Measurements from ENCODE around the gene MITF.

Gene MITF

GRCh38 chr3:69925506-69925905, 186.2 kb downstream of the MITF start:
- DNase-seq: no peak

GRCh38 chr3:69926385-69926784, 187.1 kb downstream of the MITF start:
- DNase-seq: no peak

DNA sequence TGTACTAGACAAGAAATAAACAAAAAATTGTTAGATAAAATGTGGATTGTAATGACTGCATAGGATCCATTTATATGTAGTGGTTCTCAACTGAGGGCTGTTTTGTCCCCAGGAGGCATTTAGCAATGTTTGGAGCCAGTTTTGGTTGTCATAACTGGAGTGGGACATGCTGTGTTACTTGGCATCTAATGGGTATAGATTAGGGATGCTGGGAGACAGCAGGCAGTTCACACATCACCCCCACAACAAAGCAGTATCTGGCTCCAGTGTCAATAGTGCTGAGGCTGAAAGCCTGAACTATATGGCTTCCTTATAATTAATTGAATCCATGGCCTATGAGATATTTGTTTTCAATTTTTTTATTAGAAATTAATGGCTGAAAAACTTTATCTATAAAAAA, 188.3 kb downstream of the MITF start:
- DNase-seq: no peak

DNA sequence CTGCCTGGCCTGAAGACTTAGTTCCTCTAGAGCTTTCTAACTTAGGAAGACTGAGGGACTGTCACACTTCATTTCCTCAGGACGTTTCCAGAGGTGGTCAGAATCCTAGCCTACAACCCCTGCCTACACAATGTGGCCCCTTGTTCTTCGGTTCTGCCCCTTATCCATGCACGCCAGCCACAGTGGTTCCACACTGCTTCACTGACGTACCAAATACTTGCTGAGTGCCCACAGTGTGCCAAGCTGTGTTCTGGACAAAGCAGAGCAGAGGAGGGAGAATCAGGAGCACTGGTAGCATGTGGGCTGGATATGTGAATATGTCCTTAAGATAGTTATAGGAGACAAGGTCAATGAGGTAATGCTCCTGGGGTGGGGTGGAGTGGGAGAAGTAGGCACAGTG, 189.8 kb downstream of the MITF start:
- no peak for DNase-seq

DNA sequence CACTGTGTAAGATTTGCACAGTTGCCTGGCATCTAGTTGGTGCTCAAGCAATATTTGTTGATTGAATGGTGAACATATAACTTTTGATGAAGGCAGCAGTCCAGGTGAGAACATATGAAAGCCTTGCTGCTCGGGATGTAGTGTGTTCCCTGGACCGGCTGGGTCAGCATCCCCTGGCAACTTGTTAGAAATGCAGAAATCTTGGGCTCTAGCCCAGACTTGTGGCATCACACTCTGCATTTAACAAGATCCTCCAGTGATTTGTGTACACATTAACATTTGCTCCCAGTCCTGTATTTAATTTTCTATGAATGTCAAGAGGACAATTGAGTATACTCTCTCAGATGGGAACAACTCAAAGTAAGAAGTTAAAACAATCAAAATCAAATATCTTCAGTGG, 191.3 kb downstream of the MITF start:
- DNase-seq: no peak

DNA sequence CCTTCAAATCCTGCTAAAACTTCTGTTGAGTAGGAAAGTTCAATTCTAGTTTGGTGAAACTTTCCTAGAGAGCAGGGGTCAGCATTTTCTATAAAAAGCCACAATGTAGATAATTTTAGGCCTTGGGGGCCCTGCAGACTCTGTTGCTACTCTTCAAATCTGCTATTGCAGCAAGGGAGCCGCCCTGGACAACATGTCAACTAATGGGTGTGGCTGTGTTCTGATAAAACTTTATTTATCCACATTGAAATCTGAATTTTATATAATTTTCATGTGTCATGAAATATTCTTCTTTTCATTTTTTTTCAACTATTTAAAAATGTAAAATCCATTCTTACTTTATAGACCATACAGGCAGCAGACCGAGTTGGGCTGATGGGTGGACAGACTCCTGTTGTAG, 192.8 kb downstream of the MITF start:
- no peak for DNase-seq

DNA sequence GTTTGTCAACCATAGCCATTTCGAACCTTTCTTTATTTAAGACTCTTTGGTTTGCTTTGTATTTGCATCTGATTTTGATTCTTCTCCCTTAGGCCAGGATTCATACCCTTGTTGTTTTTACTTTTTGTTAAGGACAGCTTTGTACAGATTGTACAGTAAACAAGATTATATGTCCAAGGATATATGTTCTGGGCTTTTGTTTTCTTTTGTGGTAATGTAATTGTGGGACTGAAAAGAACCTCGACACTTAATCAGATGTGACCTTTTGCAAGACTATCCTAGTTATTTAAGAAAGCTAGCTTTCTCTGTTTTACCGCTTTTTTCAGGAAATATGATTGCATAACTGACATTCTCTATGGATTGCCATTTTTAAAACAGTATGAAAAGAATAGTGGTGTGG, 193.2 kb downstream of the MITF start:
- DNase-seq: no peak

DNA sequence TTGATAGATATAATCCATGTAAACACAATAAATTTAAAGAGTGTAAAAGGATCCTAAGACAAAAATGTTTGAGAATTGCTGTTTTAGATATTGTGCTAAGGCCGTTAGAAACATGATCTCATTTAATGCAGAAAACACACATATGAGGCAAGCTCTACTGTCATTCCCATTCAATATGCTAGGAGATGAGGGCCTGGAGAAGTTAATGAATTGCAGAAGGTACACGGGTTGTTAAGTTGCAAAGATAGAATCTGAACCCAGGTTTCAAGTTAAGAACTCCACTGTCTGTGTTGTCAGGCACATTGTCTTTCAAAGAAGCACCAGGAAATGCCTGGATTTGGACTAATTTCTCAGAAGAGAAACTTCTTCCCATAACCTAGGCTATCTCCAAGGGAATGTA, 195.1 kb downstream of the MITF start:
- DNase-seq: no peak

- no peak for DNase-seq
Measured at GRCh38 chr3:69936266-69936665, 197.0 kb downstream of the MITF start.

GRCh38 chr3:69938061-69938460, 198.8 kb downstream of the MITF start:
- DNase-seq: no peak

- no peak for DNase-seq
Measured at GRCh38 chr3:69938931-69939330, 199.7 kb downstream of the MITF start.

GRCh38 chr3:69941037-69941436, 201.8 kb downstream of the MITF start:
- no peak for DNase-seq

DNA sequence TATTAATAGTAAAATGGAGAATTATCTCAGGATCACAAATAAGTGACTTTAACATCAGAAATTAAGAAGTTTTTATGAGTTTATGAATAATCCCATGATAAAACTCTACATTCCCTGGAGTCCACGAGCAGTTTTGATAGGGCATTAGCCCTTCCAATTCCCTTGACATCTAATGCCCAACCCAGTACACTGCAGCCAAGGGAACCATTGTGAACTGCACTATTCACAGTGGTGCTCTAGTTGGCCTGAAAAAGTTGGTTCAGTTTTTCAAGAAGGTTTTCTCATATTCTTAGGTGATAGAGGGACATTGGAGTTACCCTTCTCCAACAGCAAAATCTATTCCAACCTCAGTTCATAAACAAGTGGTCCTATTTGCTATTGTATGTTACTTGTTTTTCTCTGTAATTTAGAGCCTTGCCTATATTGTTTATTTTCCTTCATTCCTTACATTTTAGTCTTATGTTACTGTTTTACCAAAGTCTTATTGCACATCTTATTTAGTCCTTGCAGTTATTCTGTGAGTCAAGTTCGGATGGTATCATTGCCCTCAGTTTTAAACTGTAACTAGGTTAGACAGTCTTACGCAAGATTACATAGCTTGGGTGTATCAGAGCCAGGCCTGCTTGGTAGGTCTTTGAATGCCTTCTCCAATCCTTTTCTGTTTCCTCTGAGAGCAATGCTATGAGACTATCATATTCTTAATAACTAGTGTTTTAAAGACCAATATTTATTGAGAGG, 202.3 kb downstream of the MITF start:
- no peak for DNase-seq

- DNase-seq: no peak
Measured at GRCh38 chr3:69944931-69945493, 205.7 kb downstream of the MITF start.

DNA sequence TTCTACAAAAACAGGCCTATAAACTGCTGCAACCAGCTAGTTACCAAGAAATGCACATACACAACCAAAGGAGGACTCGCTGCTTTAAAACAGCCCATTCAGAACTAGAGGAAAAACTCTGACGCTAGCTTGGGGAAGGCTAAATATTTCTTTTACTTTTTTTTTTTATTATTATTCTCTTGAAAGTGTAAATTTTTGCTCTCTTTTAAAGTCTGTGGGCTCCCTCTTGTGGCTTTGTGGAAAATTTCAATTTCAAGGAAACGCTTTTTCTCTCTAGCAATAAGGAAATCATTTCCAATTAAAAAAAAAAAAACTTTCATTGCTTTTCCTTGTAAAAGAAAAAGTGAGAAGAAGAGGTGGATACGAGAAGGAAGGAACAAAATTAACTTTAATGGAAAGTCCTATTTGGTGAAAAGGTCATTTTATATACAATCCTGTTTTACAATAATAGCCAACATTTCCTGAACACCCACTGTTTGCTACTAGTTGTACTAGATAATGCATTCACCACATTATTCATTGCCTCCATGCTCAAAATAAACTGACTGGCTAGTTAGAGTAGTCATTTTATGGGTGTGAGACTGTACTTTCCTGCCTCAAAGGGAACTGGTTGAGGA, 209.1 kb downstream of the MITF start:
- no peak for DNase-seq

DNA sequence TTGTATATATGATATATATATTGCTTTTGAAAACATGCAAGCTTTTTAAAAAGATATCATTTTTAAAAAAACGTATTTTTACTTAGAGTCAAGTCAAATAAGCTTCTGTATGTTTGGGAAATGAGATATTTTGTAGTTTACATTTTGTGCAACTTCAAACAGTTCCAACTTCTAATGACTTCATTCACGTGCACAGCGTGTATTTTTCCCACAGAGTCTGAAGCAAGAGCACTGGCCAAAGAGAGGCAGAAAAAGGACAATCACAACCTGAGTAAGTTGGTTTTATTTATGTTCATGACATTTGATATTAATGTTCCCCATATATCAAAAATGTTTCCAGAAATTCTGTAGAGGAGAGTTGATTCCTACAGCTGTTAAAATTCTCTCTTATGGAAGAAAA, 212.4 kb downstream of the MITF start:
- no peak for DNase-seq

- no peak for DNase-seq
Measured at GRCh38 chr3:69959581-69959980, 220.3 kb downstream of the MITF start.

DNA sequence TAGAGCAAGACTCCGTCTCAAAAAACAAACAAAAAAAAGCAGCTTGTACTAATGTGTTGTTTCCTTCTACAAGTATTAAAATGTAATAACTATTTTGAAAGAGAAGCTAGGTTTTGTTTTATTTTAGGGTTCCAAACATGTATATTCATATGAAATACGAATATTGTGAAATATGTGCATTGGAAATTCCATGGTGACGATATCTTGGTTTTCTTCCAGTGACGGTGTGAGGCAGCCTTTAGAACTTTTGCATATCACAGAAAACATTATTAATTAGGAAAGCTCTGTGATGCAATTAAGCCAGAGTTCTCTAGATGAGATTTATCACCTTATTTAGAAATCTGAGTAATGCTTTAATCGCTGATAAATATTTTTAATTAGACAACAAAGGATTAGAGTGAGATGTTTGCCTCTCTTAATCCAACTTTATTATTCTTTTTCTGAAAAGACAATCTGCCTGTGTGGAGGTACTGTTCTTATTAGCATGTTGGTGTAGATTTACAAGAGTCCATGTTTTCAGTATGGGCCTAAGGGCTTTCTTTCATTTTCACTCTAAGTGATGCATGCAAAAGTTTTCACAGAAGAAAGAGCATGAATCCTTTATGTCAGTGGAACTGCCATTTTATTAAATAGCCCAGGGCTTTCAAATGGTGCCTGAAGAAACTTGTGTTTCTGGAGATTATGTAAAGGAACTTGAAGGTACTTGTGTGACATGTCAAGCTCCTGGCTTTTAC, 222.6 kb downstream of the MITF start:
- DNase-seq: no peak

- DNase-seq: no peak
Measured at GRCh38 chr3:69963643-69964042, 224.4 kb downstream of the MITF start.

DNA sequence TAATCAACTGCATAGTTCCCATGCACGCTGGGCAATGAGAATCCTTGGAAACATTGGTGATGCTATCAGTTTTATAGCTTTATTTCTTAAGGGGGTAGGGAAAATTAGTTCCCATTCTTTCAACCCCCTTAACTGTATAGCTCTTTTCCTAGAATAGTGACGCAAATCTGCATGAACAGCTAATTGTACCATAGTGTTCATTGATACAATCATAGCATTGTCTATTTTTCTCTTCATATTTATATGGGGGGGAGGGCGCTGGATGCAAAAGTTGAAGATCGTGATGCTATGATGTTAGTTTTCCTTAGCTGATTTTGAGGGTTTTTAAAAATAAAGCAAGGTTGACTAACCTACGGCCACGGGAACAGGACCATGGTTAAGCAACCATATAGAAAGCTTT, 227.9 kb downstream of the MITF start:
- DNase-seq: no peak

- DNase-seq: no peak
Measured at GRCh38 chr3:69970827-69971226, 231.6 kb downstream of the MITF start.

- no peak for DNase-seq
Measured at GRCh38 chr3:69972672-69973071, 233.4 kb downstream of the MITF start.

DNA sequence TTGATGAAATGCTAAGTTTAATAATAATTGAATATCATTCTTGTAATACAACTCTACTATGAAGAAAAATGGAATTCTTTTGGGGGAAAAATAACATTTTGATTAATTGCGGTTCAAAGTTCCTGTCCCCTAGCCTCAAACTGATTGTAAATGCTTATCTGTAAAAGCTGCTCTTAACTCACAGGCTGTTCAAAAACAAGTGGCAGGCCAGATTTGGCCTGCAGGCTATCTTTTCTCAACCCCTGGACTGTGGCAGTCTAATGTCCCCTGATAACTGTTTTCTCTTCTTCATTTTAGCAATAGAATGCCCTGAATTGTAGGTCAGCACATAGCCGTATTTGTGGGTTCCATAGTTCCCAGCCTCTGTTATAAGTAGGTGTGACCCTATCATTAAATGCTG, 236.8 kb downstream of the MITF start:
- no peak for DNase-seq

Measured in NCI-H446 treated with DMSO at 0.1 percent for 48 hours (cell line).